Neutrophil (primary cell): ENCODE results near the gene SOHLH1.

Experiments
- H3K27ac ChIP-seq: fragments of 200-600 bp; sonication (generic); 2 replicates; pipeline ENCODE4 v1.5.1; 2016; ENCODE audit warnings: mild to moderate bottlenecking, moderate library complexity
- H3K27me3 ChIP-seq: fragments of 200-600 bp; sonication (generic); 2 replicates; pipeline ENCODE4 v1.6.0; 2016; ENCODE audit warnings: mild to moderate bottlenecking
- H3K36me3 ChIP-seq: fragments of 200-600 bp; sonication (generic); 2 replicates; pipeline ENCODE4 v1.5.1; 2017
- H3K4me1 ChIP-seq, 2 experiments: fragments of 200-600 bp in 1 of 2; sonication (generic) in 1 of 2; 1 replicate in 1 of 2; 2 replicates in 1 of 2; pipeline versions ENCODE4 v1.5.1 to v1.6.1; 2013 to 2016; ENCODE audit warnings: low read depth in 1 of 2, low read length in 1 of 2, mild to moderate bottlenecking in 1 of 2, moderate library complexity in 1 of 2; ENCODE audit not compliant: control insufficient read depth in 1 of 2, insufficient read depth in 1 of 2
- H3K4me3 ChIP-seq, 2 experiments: fragments of 200-600 bp in 1 of 2; sonication (generic) in 1 of 2; 1 replicate in 1 of 2; 2 replicates in 1 of 2; pipeline ENCODE4 v1.5.1; 2013 to 2016; ENCODE audit warnings: low read depth in 1 of 2, low read length in 1 of 2, mild to moderate bottlenecking in 1 of 2, moderate library complexity in 1 of 2
- H3K9me3 ChIP-seq: fragments of 200-600 bp; sonication (generic); 2 replicates; pipeline ENCODE4 v1.5.1; 2016
- CTCF ChIP-seq: fragments of 200-600 bp; sonication (generic); IDR thresholded peaks from 2 replicates; pipeline ENCODE4 v1.5.1; 2016; ENCODE audit warnings: antibody characterized with exemption

Gene SOHLH1

GRCh38 chr9:135683401-135684034 lies 15.8 kb downstream of the SOHLH1 start:
- no peak overlapping the region for H3K27ac ChIP-seq
- TF ChIP-seq CTCF: no peak

GRCh38 chr9:135681161-135681560 lies 18.1 kb downstream of the SOHLH1 start:
- H3K36me3 ChIP-seq: no peaks in the 10 kb centered on the region
- H3K27ac ChIP-seq: no peak overlapping the region
- no peak overlapping the region for H3K4me3 ChIP-seq
- no peaks in the 10 kb centered on the region for H3K4me1 ChIP-seq
- no peak for TF ChIP-seq CTCF
- H3K27me3 ChIP-seq: no peaks in the 10 kb centered on the region
- H3K9me3 ChIP-seq: no peaks in the 10 kb centered on the region

More at GRCh38 chr9:135683401-135684034, 15.8 kb downstream of the SOHLH1 start:
- no peaks in the 10 kb centered on the region for H3K9me3 ChIP-seq
- H3K4me1 ChIP-seq: no peaks in the 10 kb centered on the region
- no peaks in the 10 kb centered on the region for H3K36me3 ChIP-seq
- H3K27me3 ChIP-seq: no peaks in the 10 kb centered on the region
- no peak overlapping the region for H3K4me3 ChIP-seq

GRCh38 chr9:135680056-135680455 lies 19.2 kb downstream of the SOHLH1 start:
- Histone ChIP-seq H3K27me3 (no peaks in the 10 kb centered on the region), H3K9me3 (no peaks in the 10 kb centered on the region), H3K36me3 (no peaks in the 10 kb centered on the region), H3K27ac (no peak overlapping the region), H3K4me3 (no peak overlapping the region), H3K4me1 (no peaks in the 10 kb centered on the region)
- TF ChIP-seq CTCF: no peak

- no peak for TF ChIP-seq CTCF
- Histone ChIP-seq H3K27me3 (no peaks in the 10 kb centered on the region), H3K4me1 (no peaks in the 10 kb centered on the region), H3K27ac (no peak overlapping the region), H3K4me3 (no peak overlapping the region), H3K9me3 (no peaks in the 10 kb centered on the region), H3K36me3 (no peaks in the 10 kb centered on the region)
Observed at GRCh38 chr9:135678236-135679017, 20.9 kb downstream of the SOHLH1 start.

- no peaks in the 10 kb centered on the region for H3K4me1 ChIP-seq
- H3K27me3 ChIP-seq: no peaks in the 10 kb centered on the region
- no peaks in the 10 kb centered on the region for H3K9me3 ChIP-seq
- no peak for TF ChIP-seq CTCF
- no peak overlapping the region for H3K4me3 ChIP-seq
- no peak overlapping the region for H3K27ac ChIP-seq
- no peaks in the 10 kb centered on the region for H3K36me3 ChIP-seq
Observed at GRCh38 chr9:135677641-135678168, 21.6 kb downstream of the SOHLH1 start.
